ENCODE measurements around the gene UBL4B. TPM values are rescaled to one million over a fixed set of nuclear protein-coding genes. Genes with fewer than 3 reads are reported as not detected.
A peak's percentile ranks its signal among the peaks of the same experiment; 100 is the strongest.

UBL4B gene
- total and polyA plus RNA-seq, 3 experiments from 2014 or later, result not detected

GRCh38 chr1:110136911-110137310 is 24.7 kb downstream of the UBL4B start:
- CTCF ChIA-PET, result no interaction called here
- H3K27me3 Mint-ChIP-seq, result peaks cover 48 to 73% of the 10 kb centered on the region in 2 donors
- peaks cover 0 to 1% (median 0%) of the 10 kb centered on the region in 5 donors for H3K9me3 Mint-ChIP-seq

GRCh38 chr1:110138956-110139355 is 26.7 kb downstream of the UBL4B start:
- H3K36me3 ChIP-seq (ENCODE audit: insufficient read depth, low read length), result no peaks in the 10 kb centered on the region
- ChIA-PET CTCF (no interaction called here), POLR2A (no interaction called here)
- Mint-ChIP-seq H3K27me3 (peaks cover 35 to 63% of the 10 kb centered on the region in 2 donors), H3K9me3 (peaks cover 0 to 1% (median 0%) of the 10 kb centered on the region in 5 donors), H3K4me3 (no peak overlapping the region), H3K27ac (no peak overlapping the region), H3K4me1 (peaks cover 7 to 12% (median 12%) of the 10 kb centered on the region in 3 donors), H3K36me3 (peaks cover 0 to 2% (median 0%) of the 10 kb centered on the region in 3 donors)
- no peak for DNase-seq
- H3K4me3 ChIP-seq (ENCODE audit: low read length), result no peak overlapping the region
- H3K27ac ChIP-seq (ENCODE audit: low read depth, low read length), result no peak overlapping the region
- peaks cover 8% of the 10 kb centered on the region for H3K27me3 ChIP-seq (ENCODE audit: insufficient read depth, low read length, poor library complexity, severe bottlenecking)
- peaks cover 9% of the 10 kb centered on the region for H3K4me1 ChIP-seq (ENCODE audit: insufficient read depth, low read length)
- H3K9me3 ChIP-seq (ENCODE audit: low read length), result no peaks in the 10 kb centered on the region

More at GRCh38 chr1:110136911-110137310, 24.7 kb downstream of the UBL4B start:
- Mint-ChIP-seq H3K27ac (no peak overlapping the region), H3K4me1 (peaks cover 7 to 12% (median 12%) of the 10 kb centered on the region in 3 donors), H3K4me3 (no peak overlapping the region), H3K36me3 (peaks cover 0 to 2% (median 0%) of the 10 kb centered on the region in 3 donors)
- Histone ChIP-seq H3K4me1 (ENCODE audit: insufficient read depth, low read length) (peaks cover 9% of the 10 kb centered on the region), H3K27ac (ENCODE audit: low read depth, low read length) (no peak overlapping the region), H3K27me3 (ENCODE audit: insufficient read depth, low read length, poor library complexity, severe bottlenecking) (peaks cover 3% of the 10 kb centered on the region), H3K4me3 (ENCODE audit: low read length) (no peak overlapping the region), H3K36me3 (ENCODE audit: insufficient read depth, low read length) (no peaks in the 10 kb centered on the region), H3K9me3 (ENCODE audit: low read length) (no peaks in the 10 kb centered on the region)
- peak in 2 of 5 donors; percentile 7 to 28 for DNase-seq
- POLR2A ChIA-PET, result no interaction called here

GRCh38 chr1:110144366-110144765 is 32.1 kb downstream of the UBL4B start:
- Mint-ChIP-seq H3K27ac (no peak overlapping the region), H3K4me3 (no peak overlapping the region), H3K36me3 (no peaks in the 10 kb centered on the region), H3K4me1 (no peaks in the 10 kb centered on the region), H3K9me3 (no peaks in the 10 kb centered on the region), H3K27me3 (peaks cover 11 to 13% of the 10 kb centered on the region in 2 donors)
- Histone ChIP-seq H3K27ac (ENCODE audit: low read depth, low read length) (no peak overlapping the region), H3K27me3 (ENCODE audit: insufficient read depth, low read length, poor library complexity, severe bottlenecking) (peaks cover 20% of the 10 kb centered on the region), H3K36me3 (ENCODE audit: insufficient read depth, low read length) (no peaks in the 10 kb centered on the region), H3K4me3 (ENCODE audit: low read length) (no peak overlapping the region), H3K4me1 (ENCODE audit: insufficient read depth, low read length) (no peaks in the 10 kb centered on the region), H3K9me3 (ENCODE audit: low read length) (no peaks in the 10 kb centered on the region)
- DNase-seq, result no peak
- CTCF ChIA-PET, result no interaction called here
- POLR2A ChIA-PET, result no interaction called here

GRCh38 chr1:110148961-110149360 is 36.7 kb downstream of the UBL4B start:
- CTCF ChIA-PET, result no interaction called here
- POLR2A ChIA-PET, result no interaction called here

GRCh38 chr1:110150330-110151174 is 38.3 kb downstream of the UBL4B start, which contains the start of gene SLC6A17:
SLC6A17 (plus strand) TSS chr1:110150494; CDS start chr1:110166930, 16,436 bp downstream.
- Mint-ChIP-seq H3K27ac (peak within 1 kb of the TSS in 1 of 8 donors; percentile 11), H3K4me1 (peaks cover 0 to 3% (median 3%) of the 10 kb centered on the region in 3 donors), H3K27me3 (peaks cover 24 to 43% of the 10 kb centered on the region in 2 donors), H3K9me3 (no peaks in the 10 kb centered on the region), H3K36me3 (no peaks in the 10 kb centered on the region), H3K4me3 (peak within 1 kb of the TSS in 1 of 7 donors; percentile 19)
- Histone ChIP-seq H3K27me3 (ENCODE audit: insufficient read depth, low read length, poor library complexity, severe bottlenecking) (peaks cover 29% of the 10 kb centered on the region), H3K4me3 (ENCODE audit: low read length) (no peak within 1 kb of the TSS), H3K9me3 (ENCODE audit: low read length) (no peaks in the 10 kb centered on the region), H3K36me3 (ENCODE audit: insufficient read depth, low read length) (no peaks in the 10 kb centered on the region), H3K4me1 (ENCODE audit: insufficient read depth, low read length) (no peaks in the 10 kb centered on the region), H3K27ac (ENCODE audit: low read depth, low read length) (no peak within 1 kb of the TSS)
- ChIA-PET POLR2A (no interaction called here), CTCF (interaction anchor here (1.0 kb wide), 1 partner anchor 306 kb away, joined by 3 read pairs; no protein-coding TSS in a partner anchor)
- DNase-seq, result no peak

More at GRCh38 chr1:110148961-110149360, 36.7 kb downstream of the UBL4B start:
- H3K4me1 ChIP-seq (ENCODE audit: insufficient read depth, low read length), result no peaks in the 10 kb centered on the region
- no peaks in the 10 kb centered on the region for H3K36me3 ChIP-seq (ENCODE audit: insufficient read depth, low read length)
- H3K27me3 ChIP-seq (ENCODE audit: insufficient read depth, low read length, poor library complexity, severe bottlenecking), result peaks cover 28% of the 10 kb centered on the region
- H3K9me3 ChIP-seq (ENCODE audit: low read length), result no peaks in the 10 kb centered on the region
- no peak overlapping the region for H3K4me3 ChIP-seq (ENCODE audit: low read length)
- H3K36me3 Mint-ChIP-seq, result no peaks in the 10 kb centered on the region
- no peaks in the 10 kb centered on the region for H3K9me3 Mint-ChIP-seq
- H3K27ac ChIP-seq (ENCODE audit: low read depth, low read length), result no peak overlapping the region
- no peak for DNase-seq
- H3K4me1 Mint-ChIP-seq, result peaks cover 0 to 3% (median 3%) of the 10 kb centered on the region in 3 donors
- H3K27ac Mint-ChIP-seq, result no peak overlapping the region
- H3K27me3 Mint-ChIP-seq, result peaks cover 20 to 27% of the 10 kb centered on the region in 2 donors
- no peak overlapping the region for H3K4me3 Mint-ChIP-seq

GRCh38 chr1:110151175-110151669 is 39.0 kb downstream of the UBL4B start:
- H3K27ac Mint-ChIP-seq, result no peak overlapping the region
- H3K4me3 ChIP-seq (ENCODE audit: low read length), result no peak overlapping the region
- no peaks in the 10 kb centered on the region for H3K36me3 ChIP-seq (ENCODE audit: insufficient read depth, low read length)
- no peaks in the 10 kb centered on the region for H3K36me3 Mint-ChIP-seq
- H3K27me3 Mint-ChIP-seq, result peaks cover 27 to 50% of the 10 kb centered on the region in 2 donors
- no peaks in the 10 kb centered on the region for H3K9me3 Mint-ChIP-seq
- ChIA-PET CTCF (interaction anchor here (1.0 kb wide), 1 partner anchor 306 kb away, joined by 3 read pairs; no protein-coding TSS in a partner anchor), POLR2A (no interaction called here)
- no peak overlapping the region for H3K27ac ChIP-seq (ENCODE audit: low read depth, low read length)
- no peaks in the 10 kb centered on the region for H3K9me3 ChIP-seq (ENCODE audit: low read length)
- no peak for DNase-seq
- H3K4me3 Mint-ChIP-seq, result peak overlapping the region in 1 of 7 donors; percentile 19
- H3K4me1 ChIP-seq (ENCODE audit: insufficient read depth, low read length), result no peaks in the 10 kb centered on the region
- peaks cover 27% of the 10 kb centered on the region for H3K27me3 ChIP-seq (ENCODE audit: insufficient read depth, low read length, poor library complexity, severe bottlenecking)
- peaks cover 0 to 3% (median 3%) of the 10 kb centered on the region in 3 donors for H3K4me1 Mint-ChIP-seq

- Histone ChIP-seq H3K9me3 (ENCODE audit: low read length) (no peaks in the 10 kb centered on the region), H3K4me3 (ENCODE audit: low read length) (no peak overlapping the region), H3K27ac (ENCODE audit: low read depth, low read length) (no peak overlapping the region), H3K27me3 (ENCODE audit: insufficient read depth, low read length, poor library complexity, severe bottlenecking) (peaks cover 27% of the 10 kb centered on the region), H3K4me1 (ENCODE audit: insufficient read depth, low read length) (no peaks in the 10 kb centered on the region), H3K36me3 (ENCODE audit: insufficient read depth, low read length) (no peaks in the 10 kb centered on the region)
- H3K4me3 Mint-ChIP-seq, result no peak overlapping the region
- POLR2A ChIA-PET, result no interaction called here
- no peak for DNase-seq
- no peaks in the 10 kb centered on the region for H3K36me3 Mint-ChIP-seq
- H3K27me3 Mint-ChIP-seq, result peaks cover 36 to 60% of the 10 kb centered on the region in 2 donors
- peaks cover 0 to 3% (median 3%) of the 10 kb centered on the region in 3 donors for H3K4me1 Mint-ChIP-seq
- peaks cover 0 to 2% (median 0%) of the 10 kb centered on the region in 5 donors for H3K9me3 Mint-ChIP-seq
- CTCF ChIA-PET, result no interaction called here
- H3K27ac Mint-ChIP-seq, result no peak overlapping the region
These were observed 40.0 kb downstream of the UBL4B start for GRCh38 chr1:110152133-110152785.

All from CD8-positive, alpha-beta memory T cell (primary cell).